HCT116 (cell line): ENCODE data around the gene RNF113B.

Source experiments
- EGR1 ChIP-seq: IDR thresholded peaks from 2 replicates; pipeline ENCODE4 v1.6.1; 2012; ENCODE audit warnings: low read depth
- FOSL1 ChIP-seq: IDR thresholded peaks from 2 replicates; pipeline ENCODE4 v1.6.1; 2012; ENCODE audit warnings: low read depth
- JUND ChIP-seq: IDR thresholded peaks from 2 replicates; pipeline ENCODE4 v1.6.1; 2012
- POLR2A ChIP-seq: IDR thresholded peaks from 2 replicates; pipeline ENCODE4 v1.7.0; 2011; ENCODE audit warnings: borderline replicate concordance; ENCODE audit not compliant: insufficient read depth, insufficient read length; ENCODE audit errors: extremely low read depth
- POLR2AphosphoS5 ChIP-seq: IDR thresholded peaks from 2 replicates; pipeline ENCODE4 v1.6.1; 2011; ENCODE audit warnings: mild to moderate bottlenecking, low read depth, low read length, moderate library complexity
- SIN3A ChIP-seq: IDR thresholded peaks from 2 replicates; pipeline ENCODE4 v1.6.1; 2012; ENCODE audit warnings: low read depth
- SP1 ChIP-seq: IDR thresholded peaks from 2 replicates; pipeline ENCODE4 v1.6.1; 2012; ENCODE audit warnings: low read depth
- SRF ChIP-seq: IDR thresholded peaks from 2 replicates; pipeline ENCODE4 v1.6.1; 2012; ENCODE audit warnings: low read depth
- TCF7L2 ChIP-seq: IDR thresholded peaks from 2 replicates; pipeline ENCODE4 v1.7.0; 2011; ENCODE audit warnings: borderline replicate concordance, inconsistent platforms; ENCODE audit not compliant: insufficient read depth, insufficient read length; ENCODE audit errors: extremely low read depth
- ZFX ChIP-seq: fragments of 450-650 bp; IDR thresholded peaks from 2 replicates; pipeline ENCODE4 v1.6.1; 2017
- TF ChIP-seq, protein P1 (sequence below), 3 experiments: fragments of 200-600 bp in 1 of 3; sonication (generic) in 1 of 3; IDR thresholded peaks in 2 of 3; conservative IDR thresholded peaks in 1 of 3; 2 replicates each; pipeline ENCODE4 v1.5.1; 2012 to 2017; ENCODE audit warnings: low read depth in 2 of 3, low read length in 2 of 3, antibody characterized with exemption in 1 of 3, borderline replicate concordance in 1 of 3, control low read depth in 1 of 3, mild to moderate bottlenecking in 1 of 3, mixed read lengths in 1 of 3, mixed run types in 1 of 3, moderate library complexity in 1 of 3; ENCODE audit not compliant: insufficient read depth in 1 of 3
- TF ChIP-seq, protein P2 (sequence below): IDR thresholded peaks from 2 replicates; pipeline ENCODE4 v1.6.1; 2012
- TF ChIP-seq, protein P3 (sequence below): IDR thresholded peaks from 2 replicates; pipeline ENCODE4 v1.6.1; 2012

DNA sequence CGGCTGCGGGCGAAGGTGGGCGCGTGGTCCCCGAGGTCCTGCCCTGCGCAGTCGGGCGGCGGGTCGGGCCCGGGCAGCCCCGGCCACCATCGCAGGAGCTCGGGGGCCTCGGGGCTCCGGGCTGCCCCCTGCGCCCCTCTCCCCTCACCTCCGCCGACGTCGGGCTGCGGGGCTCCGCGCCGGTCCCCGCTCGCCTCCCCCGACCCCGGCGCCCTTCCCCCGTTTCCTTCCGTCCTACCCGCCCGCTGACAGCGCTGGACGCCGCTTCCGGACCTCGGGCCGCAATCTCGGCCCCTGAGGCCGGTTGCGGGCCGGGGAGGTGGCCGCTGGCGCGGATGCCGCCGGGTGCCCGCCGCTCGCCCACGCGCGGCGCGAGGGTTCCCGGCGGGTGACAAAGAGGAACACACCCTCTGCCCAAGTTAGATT lies 33.5 kb downstream of the RNF113B start:
- TF ChIP-seq FOSL1: no peak
- TF ChIP-seq, protein P1, sequence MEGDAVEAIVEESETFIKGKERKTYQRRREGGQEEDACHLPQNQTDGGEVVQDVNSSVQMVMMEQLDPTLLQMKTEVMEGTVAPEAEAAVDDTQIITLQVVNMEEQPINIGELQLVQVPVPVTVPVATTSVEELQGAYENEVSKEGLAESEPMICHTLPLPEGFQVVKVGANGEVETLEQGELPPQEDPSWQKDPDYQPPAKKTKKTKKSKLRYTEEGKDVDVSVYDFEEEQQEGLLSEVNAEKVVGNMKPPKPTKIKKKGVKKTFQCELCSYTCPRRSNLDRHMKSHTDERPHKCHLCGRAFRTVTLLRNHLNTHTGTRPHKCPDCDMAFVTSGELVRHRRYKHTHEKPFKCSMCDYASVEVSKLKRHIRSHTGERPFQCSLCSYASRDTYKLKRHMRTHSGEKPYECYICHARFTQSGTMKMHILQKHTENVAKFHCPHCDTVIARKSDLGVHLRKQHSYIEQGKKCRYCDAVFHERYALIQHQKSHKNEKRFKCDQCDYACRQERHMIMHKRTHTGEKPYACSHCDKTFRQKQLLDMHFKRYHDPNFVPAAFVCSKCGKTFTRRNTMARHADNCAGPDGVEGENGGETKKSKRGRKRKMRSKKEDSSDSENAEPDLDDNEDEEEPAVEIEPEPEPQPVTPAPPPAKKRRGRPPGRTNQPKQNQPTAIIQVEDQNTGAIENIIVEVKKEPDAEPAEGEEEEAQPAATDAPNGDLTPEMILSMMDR (IDR thresholded peaks at IDR 0.05 in 2 of 3, conservative IDR thresholded peaks at IDR 0.05 in 1 of 3; ENCODE audit: borderline replicate concordance in 1 of 3, insufficient read depth in 1 of 3, low read depth in 2 of 3, low read length in 2 of 3): no peak
- TF ChIP-seq, protein P2, sequence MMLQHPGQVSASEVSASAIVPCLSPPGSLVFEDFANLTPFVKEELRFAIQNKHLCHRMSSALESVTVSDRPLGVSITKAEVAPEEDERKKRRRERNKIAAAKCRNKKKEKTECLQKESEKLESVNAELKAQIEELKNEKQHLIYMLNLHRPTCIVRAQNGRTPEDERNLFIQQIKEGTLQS: no peak
- TF ChIP-seq SP1: no peak
- TF ChIP-seq, protein P3, sequence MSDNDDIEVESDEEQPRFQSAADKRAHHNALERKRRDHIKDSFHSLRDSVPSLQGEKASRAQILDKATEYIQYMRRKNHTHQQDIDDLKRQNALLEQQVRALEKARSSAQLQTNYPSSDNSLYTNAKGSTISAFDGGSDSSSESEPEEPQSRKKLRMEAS: no peak
- TF ChIP-seq POLR2AphosphoS5: no peak
- no peak for TF ChIP-seq JUND
- TF ChIP-seq SIN3A: no peak
- TF ChIP-seq ZFX: peak; percentile 36; the same call in 1 of the 2 replicates
- no peak for TF ChIP-seq POLR2A
- TF ChIP-seq SRF: no peak
- TF ChIP-seq TCF7L2: no peak
- TF ChIP-seq EGR1: peak; percentile 55
